ENCODE data around the gene EFCAB7. TPM values are rescaled to one million over a fixed set of nuclear protein-coding genes. Genes with fewer than 3 reads are reported as not detected.

Gene EFCAB7
- total and polyA plus RNA-seq, 2 of the 13 experiments (the other 11 are each of a cell fraction or from before 2014, with no cell fraction given) = 1.7 to 5.4 TPM

GRCh38 chr1:63601061-63601460, 77.7 kb downstream of the EFCAB7 start (continued):
- TF ChIP-seq ARHGAP35 (CRISPR knock-in tag; IDR thresholded peaks at IDR 0.05; ENCODE audit: borderline replicate concordance) (no peak), PTBP1 (IDR thresholded peaks at IDR 0.05; ENCODE audit: low read depth, low read length, poor library complexity, severe bottlenecking) (no peak), TARDBP (CRISPR knock-in tag; IDR thresholded peaks at IDR 0.05) (no peak)

GRCh38 chr1:63601463-63601862, 78.1 kb downstream of the EFCAB7 start:
- in situ Hi-C loops (cut with HindIII; ENCODE audit: extremely low pct_ligation_motif_present, low pct_unique_long_range_greater_than_20kb) = loop anchor here (25.0 kb wide), 1 partner anchor 311 kb away; no protein-coding TSS in a partner anchor
- CTCF ChIA-PET (ENCODE audit: low intra/inter-chr PET ratio, low total read pairs) = no interaction called here
- no peak for TF ChIP-seq ZNF703 (CRISPR knock-in tag; IDR thresholded peaks at IDR 0.05; ENCODE audit: borderline replicate concordance)
- no peak for TF ChIP-seq ZNF33B (CRISPR knock-in tag; IDR thresholded peaks at IDR 0.05)
- no peak for TF ChIP-seq SRF (IDR thresholded peaks at IDR 0.05; ENCODE audit: low read depth, low read length)
- no peak for TF ChIP-seq ZNF619 (CRISPR knock-in tag; IDR thresholded peaks at IDR 0.05)
- TF ChIP-seq, protein P1, sequence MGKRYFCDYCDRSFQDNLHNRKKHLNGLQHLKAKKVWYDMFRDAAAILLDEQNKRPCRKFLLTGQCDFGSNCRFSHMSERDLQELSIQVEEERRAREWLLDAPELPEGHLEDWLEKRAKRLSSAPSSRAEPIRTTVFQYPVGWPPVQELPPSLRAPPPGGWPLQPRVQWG (CRISPR knock-in tag; IDR thresholded peaks at IDR 0.05; ENCODE audit: borderline replicate concordance, low read depth) = no peak
- TF ChIP-seq, protein P2, sequence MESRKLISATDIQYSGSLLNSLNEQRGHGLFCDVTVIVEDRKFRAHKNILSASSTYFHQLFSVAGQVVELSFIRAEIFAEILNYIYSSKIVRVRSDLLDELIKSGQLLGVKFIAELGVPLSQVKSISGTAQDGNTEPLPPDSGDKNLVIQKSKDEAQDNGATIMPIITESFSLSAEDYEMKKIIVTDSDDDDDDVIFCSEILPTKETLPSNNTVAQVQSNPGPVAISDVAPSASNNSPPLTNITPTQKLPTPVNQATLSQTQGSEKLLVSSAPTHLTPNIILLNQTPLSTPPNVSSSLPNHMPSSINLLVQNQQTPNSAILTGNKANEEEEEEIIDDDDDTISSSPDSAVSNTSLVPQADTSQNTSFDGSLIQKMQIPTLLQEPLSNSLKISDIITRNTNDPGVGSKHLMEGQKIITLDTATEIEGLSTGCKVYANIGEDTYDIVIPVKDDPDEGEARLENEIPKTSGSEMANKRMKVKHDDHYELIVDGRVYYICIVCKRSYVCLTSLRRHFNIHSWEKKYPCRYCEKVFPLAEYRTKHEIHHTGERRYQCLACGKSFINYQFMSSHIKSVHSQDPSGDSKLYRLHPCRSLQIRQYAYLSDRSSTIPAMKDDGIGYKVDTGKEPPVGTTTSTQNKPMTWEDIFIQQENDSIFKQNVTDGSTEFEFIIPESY (CRISPR knock-in tag; IDR thresholded peaks at IDR 0.05) = no peak
- TF ChIP-seq, protein P3, sequence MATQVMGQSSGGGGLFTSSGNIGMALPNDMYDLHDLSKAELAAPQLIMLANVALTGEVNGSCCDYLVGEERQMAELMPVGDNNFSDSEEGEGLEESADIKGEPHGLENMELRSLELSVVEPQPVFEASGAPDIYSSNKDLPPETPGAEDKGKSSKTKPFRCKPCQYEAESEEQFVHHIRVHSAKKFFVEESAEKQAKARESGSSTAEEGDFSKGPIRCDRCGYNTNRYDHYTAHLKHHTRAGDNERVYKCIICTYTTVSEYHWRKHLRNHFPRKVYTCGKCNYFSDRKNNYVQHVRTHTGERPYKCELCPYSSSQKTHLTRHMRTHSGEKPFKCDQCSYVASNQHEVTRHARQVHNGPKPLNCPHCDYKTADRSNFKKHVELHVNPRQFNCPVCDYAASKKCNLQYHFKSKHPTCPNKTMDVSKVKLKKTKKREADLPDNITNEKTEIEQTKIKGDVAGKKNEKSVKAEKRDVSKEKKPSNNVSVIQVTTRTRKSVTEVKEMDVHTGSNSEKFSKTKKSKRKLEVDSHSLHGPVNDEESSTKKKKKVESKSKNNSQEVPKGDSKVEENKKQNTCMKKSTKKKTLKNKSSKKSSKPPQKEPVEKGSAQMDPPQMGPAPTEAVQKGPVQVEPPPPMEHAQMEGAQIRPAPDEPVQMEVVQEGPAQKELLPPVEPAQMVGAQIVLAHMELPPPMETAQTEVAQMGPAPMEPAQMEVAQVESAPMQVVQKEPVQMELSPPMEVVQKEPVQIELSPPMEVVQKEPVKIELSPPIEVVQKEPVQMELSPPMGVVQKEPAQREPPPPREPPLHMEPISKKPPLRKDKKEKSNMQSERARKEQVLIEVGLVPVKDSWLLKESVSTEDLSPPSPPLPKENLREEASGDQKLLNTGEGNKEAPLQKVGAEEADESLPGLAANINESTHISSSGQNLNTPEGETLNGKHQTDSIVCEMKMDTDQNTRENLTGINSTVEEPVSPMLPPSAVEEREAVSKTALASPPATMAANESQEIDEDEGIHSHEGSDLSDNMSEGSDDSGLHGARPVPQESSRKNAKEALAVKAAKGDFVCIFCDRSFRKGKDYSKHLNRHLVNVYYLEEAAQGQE (IDR thresholded peaks at IDR 0.05; ENCODE audit: borderline replicate concordance in 1 of 2, low read depth in 1 of 2, low read length in 2 of 2) = no peak
- no peak for TF ChIP-seq ZNF121 (CRISPR knock-in tag; IDR thresholded peaks at IDR 0.05)

More at GRCh38 chr1:63601463-63601862, 78.1 kb downstream of the EFCAB7 start:
- BruUV-seq (replicated peaks) = no TSS peak
- POLR2A ChIA-PET = no interaction called here
- Histone ChIP-seq H3K4me2 (ENCODE audit: low read depth, low read length) (no peak overlapping the region), H3K27me3 (ENCODE audit: control insufficient read depth in 1 of 2, insufficient read depth in 2 of 2, low read length in 2 of 2) (no peaks in the 10 kb centered on the region), H3K9ac (ENCODE audit: insufficient read depth, low read depth, low read length) (no peak overlapping the region), H4K20me1 (ENCODE audit: insufficient read depth, low read length) (no peaks in the 10 kb centered on the region), H3K9me3 (ENCODE audit: low read length) (no peaks in the 10 kb centered on the region), H3K4me1 (ENCODE audit: insufficient read depth, low read length) (peaks cover 71% of the 10 kb centered on the region), H3K27ac (ENCODE audit: extremely low read length, insufficient read depth, low read length) (no peak overlapping the region), H2AFZ (ENCODE audit: low read length) (no peak overlapping the region), H3K36me3 (replicated peaks in 1 of 2; ENCODE audit: control insufficient read depth in 1 of 2, insufficient read depth in 2 of 2, low read length in 2 of 2) (peaks cover 2 to 34% of the 10 kb centered on the region in 2 experiments; a peak in 3 of 5 replicates), H3K79me2 (ENCODE audit: insufficient read depth, low read length) (peaks cover 75% of the 10 kb centered on the region), H3K4me3 (replicated peaks in 1 of 3; ENCODE audit: insufficient read depth in 1 of 3, low read depth in 2 of 3, low read length in 3 of 3) (no peak overlapping the region)
- ATAC-seq (no peak), DNase-seq (ENCODE audit: low spot score) (no peak), FAIRE-seq (no peak)
- intact Hi-C loops (cut with micrococcal nuclease; ENCODE audit: unreplicated experiment) = no loop called here
- WGBS (ENCODE audit: low lambda C conversion rate) = 85% methylated on average over 4 of the region's 4 CpGs
